IMR-90 (cell line): ENCODE measurements around the gene TRNAU1AP.

ENCODE experiments used
- CEBPB ChIP-seq: IDR thresholded peaks from 2 replicates; pipeline ENCODE4 v1.6.1; 2012; ENCODE audit warnings: low read depth, low read length, improper control_type of control experiment
- FOS ChIP-seq: fragments of 150-350 bp; IDR thresholded peaks from 2 replicates; pipeline ENCODE4 v1.6.1; 2016; ENCODE audit warnings: low read depth, low read length
- POLR2A ChIP-seq: IDR thresholded peaks from 2 replicates; pipeline ENCODE4 v1.6.1; 2012; ENCODE audit warnings: mild to moderate bottlenecking, low read depth, low read length
- RAD21 ChIP-seq: IDR thresholded peaks from 2 replicates; pipeline ENCODE4 v1.6.1; 2012; ENCODE audit warnings: low read length, improper control_type of control experiment
- RFX5 ChIP-seq: IDR thresholded peaks from 2 replicates; pipeline ENCODE4 v1.8.0; 2012; ENCODE audit warnings: low read depth, mild to moderate bottlenecking, low read length, moderate library complexity
- TF ChIP-seq, protein P1 (sequence below): conservative IDR thresholded peaks from 2 replicates; pipeline ENCODE4 v1.5.1; 2012; ENCODE audit warnings: mild to moderate bottlenecking, low read depth, low read length, improper control_type of control experiment
- TF ChIP-seq, protein P2 (sequence below): fragments of 150-350 bp; IDR thresholded peaks from 2 replicates; pipeline ENCODE4 v1.6.1; 2017; ENCODE audit warnings: mild to moderate bottlenecking, antibody characterized with exemption, low read length, low read depth

DNA sequence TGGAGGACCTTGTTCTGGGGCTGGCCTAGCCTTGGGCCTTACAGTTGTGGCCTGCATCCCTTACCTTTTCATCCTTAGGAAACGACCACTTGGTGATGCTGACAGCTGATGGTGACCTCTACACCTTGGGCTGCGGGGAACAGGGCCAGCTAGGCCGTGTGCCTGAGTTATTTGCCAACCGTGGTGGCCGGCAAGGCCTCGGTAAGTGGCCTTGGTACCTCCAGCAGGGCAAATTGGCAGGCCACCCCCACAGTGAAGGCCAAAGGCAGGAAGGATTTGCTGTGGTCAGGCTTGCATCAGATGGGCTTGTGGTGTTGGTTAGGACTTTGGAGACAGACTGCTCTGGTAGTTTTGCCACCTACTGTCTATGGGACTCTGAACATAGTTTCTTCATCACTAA lies 17.7 kb upstream of the TRNAU1AP start:
- TF ChIP-seq, protein P1, sequence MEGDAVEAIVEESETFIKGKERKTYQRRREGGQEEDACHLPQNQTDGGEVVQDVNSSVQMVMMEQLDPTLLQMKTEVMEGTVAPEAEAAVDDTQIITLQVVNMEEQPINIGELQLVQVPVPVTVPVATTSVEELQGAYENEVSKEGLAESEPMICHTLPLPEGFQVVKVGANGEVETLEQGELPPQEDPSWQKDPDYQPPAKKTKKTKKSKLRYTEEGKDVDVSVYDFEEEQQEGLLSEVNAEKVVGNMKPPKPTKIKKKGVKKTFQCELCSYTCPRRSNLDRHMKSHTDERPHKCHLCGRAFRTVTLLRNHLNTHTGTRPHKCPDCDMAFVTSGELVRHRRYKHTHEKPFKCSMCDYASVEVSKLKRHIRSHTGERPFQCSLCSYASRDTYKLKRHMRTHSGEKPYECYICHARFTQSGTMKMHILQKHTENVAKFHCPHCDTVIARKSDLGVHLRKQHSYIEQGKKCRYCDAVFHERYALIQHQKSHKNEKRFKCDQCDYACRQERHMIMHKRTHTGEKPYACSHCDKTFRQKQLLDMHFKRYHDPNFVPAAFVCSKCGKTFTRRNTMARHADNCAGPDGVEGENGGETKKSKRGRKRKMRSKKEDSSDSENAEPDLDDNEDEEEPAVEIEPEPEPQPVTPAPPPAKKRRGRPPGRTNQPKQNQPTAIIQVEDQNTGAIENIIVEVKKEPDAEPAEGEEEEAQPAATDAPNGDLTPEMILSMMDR = no peak
- TF ChIP-seq POLR2A = no peak
- TF ChIP-seq FOS = no peak
- TF ChIP-seq, protein P2, sequence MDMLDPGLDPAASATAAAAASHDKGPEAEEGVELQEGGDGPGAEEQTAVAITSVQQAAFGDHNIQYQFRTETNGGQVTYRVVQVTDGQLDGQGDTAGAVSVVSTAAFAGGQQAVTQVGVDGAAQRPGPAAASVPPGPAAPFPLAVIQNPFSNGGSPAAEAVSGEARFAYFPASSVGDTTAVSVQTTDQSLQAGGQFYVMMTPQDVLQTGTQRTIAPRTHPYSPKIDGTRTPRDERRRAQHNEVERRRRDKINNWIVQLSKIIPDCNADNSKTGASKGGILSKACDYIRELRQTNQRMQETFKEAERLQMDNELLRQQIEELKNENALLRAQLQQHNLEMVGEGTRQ = no peak
- no peak for TF ChIP-seq CEBPB
- no peak for TF ChIP-seq RAD21
- TF ChIP-seq RFX5 = no peak
